Measurements from ENCODE around the gene KCNN2.

- TF ChIP-seq CTCF (IDR thresholded peaks at IDR 0.05; ENCODE audit: low read depth, low read length, missing input control) (no peak), SP1 (IDR thresholded peaks at IDR 0.05) (no peak), TAF1 (conservative IDR thresholded peaks at IDR 0.05) (no peak), MAX (IDR thresholded peaks at IDR 0.05) (no peak), RAD21 (IDR thresholded peaks at IDR 0.05) (no peak)
- TF ChIP-seq, protein P1, sequence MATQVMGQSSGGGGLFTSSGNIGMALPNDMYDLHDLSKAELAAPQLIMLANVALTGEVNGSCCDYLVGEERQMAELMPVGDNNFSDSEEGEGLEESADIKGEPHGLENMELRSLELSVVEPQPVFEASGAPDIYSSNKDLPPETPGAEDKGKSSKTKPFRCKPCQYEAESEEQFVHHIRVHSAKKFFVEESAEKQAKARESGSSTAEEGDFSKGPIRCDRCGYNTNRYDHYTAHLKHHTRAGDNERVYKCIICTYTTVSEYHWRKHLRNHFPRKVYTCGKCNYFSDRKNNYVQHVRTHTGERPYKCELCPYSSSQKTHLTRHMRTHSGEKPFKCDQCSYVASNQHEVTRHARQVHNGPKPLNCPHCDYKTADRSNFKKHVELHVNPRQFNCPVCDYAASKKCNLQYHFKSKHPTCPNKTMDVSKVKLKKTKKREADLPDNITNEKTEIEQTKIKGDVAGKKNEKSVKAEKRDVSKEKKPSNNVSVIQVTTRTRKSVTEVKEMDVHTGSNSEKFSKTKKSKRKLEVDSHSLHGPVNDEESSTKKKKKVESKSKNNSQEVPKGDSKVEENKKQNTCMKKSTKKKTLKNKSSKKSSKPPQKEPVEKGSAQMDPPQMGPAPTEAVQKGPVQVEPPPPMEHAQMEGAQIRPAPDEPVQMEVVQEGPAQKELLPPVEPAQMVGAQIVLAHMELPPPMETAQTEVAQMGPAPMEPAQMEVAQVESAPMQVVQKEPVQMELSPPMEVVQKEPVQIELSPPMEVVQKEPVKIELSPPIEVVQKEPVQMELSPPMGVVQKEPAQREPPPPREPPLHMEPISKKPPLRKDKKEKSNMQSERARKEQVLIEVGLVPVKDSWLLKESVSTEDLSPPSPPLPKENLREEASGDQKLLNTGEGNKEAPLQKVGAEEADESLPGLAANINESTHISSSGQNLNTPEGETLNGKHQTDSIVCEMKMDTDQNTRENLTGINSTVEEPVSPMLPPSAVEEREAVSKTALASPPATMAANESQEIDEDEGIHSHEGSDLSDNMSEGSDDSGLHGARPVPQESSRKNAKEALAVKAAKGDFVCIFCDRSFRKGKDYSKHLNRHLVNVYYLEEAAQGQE (IDR thresholded peaks at IDR 0.05), result no peak
These were observed 6.6 kb upstream of the KCNN2 start for GRCh38 chr5:114355086-114355830.
